Lower lobe of right lung (tissue), 2 donors: Measurements from ENCODE around the gene TSNAX. TPM values are rescaled to one million over a fixed set of nuclear protein-coding genes. Genes with fewer than 3 reads are reported as not detected.
A peak's percentile ranks its signal among the peaks of the same experiment; 100 is the strongest.

Experiments used
- ATAC-seq, 2 donors: fragments of 200-7000 bp; cut with Tn5 transposase; one replicate each; pipeline ENCODE4 v1.9.1; 2020 to 2022; ENCODE audit warnings: mild to moderate bottlenecking in 2 of 2, moderate library complexity in 2 of 2
- DNase-seq: peaks from one replicate; pipeline ENCODE4 v3.0.0-alpha.2; 2020
- H3K27ac ChIP-seq: fragments of 200-600 bp; one replicate; pipeline ENCODE4 v1.8.0; 2022
- H3K27me3 ChIP-seq: fragments of 200-600 bp; one replicate; pipeline ENCODE4 v1.8.0; 2022; ENCODE audit warnings: low read depth
- H3K36me3 ChIP-seq: fragments of 200-600 bp; one replicate; pipeline ENCODE4 v1.8.0; 2022; ENCODE audit warnings: mild to moderate bottlenecking
- H3K4me1 ChIP-seq: fragments of 200-600 bp; one replicate; pipeline ENCODE4 v1.8.0; 2022
- H3K4me3 ChIP-seq: fragments of 200-600 bp; one replicate; pipeline ENCODE4 v1.8.0; 2022; ENCODE audit warnings: mild to moderate bottlenecking
- H3K9me3 ChIP-seq: fragments of 200-600 bp; one replicate; pipeline ENCODE4 v1.8.0; 2022
- intact Hi-C: fragments of 100-400 bp; cut with DNase I; formaldehyde crosslinking; loops from one replicate; pipeline ENCODE4 v1.11.0; 2022
- total RNA-seq: library from RNA; stranded (reverse); fragmentation: NEBNext Ultra II Directional; extraction: Animal tissue kit (Norgen Biotek cat#: 25700); gene quantifications from one replicate; pipeline ENCODE4 v1.2.1, GENCODE V29; 2021
- TF ChIP-seq, protein P1 (sequence below): fragments of 200-600 bp; IDR thresholded peaks from one replicate; pipeline ENCODE4 v1.8.0; 2022; ENCODE audit warnings: antibody characterized with exemption, mild to moderate bottlenecking
- donor health status: DM: no; HTN: yes; CAD: no; lungs with severe emphysema.

TSNAX gene
- total RNA-seq, 1 donor from 2014 or later, result 38.4 TPM

DNA sequence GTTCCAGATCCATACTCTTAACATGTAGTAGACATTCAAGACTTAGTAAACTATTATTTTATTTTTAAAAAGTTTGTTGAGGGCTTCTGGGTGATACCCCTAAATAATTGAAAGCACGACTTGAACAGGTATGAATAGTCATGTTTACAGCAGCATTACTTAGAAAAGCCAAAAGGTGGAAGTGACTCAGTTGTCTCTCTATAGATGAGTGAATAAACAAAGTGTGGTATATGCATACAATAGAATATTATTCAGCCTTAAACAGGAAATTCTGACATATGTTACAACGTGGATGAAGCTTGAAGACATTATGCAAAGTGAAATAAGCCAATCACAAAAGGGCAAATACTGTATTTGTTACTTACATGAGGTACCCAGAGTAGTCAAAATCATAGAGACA is 26.5 kb downstream of the TSNAX start:
- Histone ChIP-seq H3K36me3 (peaks cover 8% of the 10 kb centered on the region), H3K27me3 (no peaks in the 10 kb centered on the region), H3K4me3 (no peak overlapping the region), H3K9me3 (no peaks in the 10 kb centered on the region), H3K27ac (no peak overlapping the region), H3K4me1 (peaks cover 7% of the 10 kb centered on the region)
- TF ChIP-seq, protein P1, sequence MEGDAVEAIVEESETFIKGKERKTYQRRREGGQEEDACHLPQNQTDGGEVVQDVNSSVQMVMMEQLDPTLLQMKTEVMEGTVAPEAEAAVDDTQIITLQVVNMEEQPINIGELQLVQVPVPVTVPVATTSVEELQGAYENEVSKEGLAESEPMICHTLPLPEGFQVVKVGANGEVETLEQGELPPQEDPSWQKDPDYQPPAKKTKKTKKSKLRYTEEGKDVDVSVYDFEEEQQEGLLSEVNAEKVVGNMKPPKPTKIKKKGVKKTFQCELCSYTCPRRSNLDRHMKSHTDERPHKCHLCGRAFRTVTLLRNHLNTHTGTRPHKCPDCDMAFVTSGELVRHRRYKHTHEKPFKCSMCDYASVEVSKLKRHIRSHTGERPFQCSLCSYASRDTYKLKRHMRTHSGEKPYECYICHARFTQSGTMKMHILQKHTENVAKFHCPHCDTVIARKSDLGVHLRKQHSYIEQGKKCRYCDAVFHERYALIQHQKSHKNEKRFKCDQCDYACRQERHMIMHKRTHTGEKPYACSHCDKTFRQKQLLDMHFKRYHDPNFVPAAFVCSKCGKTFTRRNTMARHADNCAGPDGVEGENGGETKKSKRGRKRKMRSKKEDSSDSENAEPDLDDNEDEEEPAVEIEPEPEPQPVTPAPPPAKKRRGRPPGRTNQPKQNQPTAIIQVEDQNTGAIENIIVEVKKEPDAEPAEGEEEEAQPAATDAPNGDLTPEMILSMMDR, result no peak
- intact Hi-C loops, result no loop called here
- ATAC-seq (no peak), DNase-seq (no peak)

DNA sequence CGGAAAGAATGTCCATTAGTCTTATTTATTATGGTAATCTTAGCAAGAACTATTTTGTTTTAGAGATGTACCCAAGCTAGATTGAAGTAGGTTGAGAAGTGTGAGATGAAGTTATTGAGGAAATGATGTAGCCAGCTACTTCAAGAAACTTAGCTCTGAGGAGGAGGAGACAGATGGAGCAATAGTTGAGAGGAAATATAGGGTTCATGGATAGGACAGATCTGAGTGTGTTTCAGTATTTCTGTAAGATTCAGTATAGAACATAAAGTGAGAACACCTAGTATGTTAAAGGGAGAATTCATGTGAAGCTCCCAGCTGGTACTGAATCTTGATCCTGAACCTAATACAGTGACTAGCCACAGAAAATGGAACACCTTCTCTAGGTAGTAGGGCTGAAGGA is 28.9 kb downstream of the TSNAX start:
- intact Hi-C loops, result no loop called here
- H3K27ac ChIP-seq, result no peak overlapping the region
- TF ChIP-seq, protein P1, result no peak
- no peak for DNase-seq
- peaks cover 20% of the 10 kb centered on the region for H3K36me3 ChIP-seq
- H3K27me3 ChIP-seq, result no peaks in the 10 kb centered on the region
- no peak for ATAC-seq
- H3K4me1 ChIP-seq, result peaks cover 7% of the 10 kb centered on the region
- no peak overlapping the region for H3K4me3 ChIP-seq
- no peaks in the 10 kb centered on the region for H3K9me3 ChIP-seq

DNA sequence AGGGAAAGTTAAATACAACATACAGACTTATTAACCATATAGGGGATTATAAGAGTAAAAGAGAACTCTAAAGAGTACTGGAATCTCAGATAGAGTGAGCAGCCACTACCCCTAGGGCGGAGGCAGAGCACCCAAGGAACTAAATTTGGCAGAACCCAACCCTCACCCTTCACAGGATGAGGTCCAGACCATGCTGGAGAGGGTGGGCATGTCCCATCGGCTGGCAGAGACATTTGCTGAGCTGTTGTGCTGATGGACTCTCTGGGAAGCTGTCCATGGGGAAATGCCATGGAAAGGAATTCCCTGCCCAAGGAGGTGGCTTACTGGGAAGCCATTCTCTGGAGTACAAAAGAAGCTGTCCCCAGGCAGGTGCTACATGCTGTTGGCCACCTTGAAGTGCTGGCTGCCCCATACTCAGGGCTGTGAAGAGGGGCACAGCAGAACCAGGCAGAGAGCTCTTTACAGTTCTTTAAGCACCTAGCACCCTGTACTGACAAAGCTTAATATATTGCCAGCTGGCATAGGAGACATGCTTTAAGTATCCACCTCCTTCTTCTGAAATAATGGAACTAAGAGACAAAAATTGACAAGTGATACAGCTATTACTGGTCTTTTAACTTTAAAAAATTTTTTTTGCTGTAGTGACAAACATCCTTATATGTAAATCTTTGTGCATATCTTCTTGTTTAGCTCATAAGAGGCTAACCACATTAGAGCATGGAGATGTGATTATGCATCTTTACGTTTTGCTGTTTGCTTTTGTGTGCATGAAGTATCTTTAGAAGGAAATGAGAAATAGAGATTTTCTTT is 29.6 kb downstream of the TSNAX start:
- no peak overlapping the region for H3K4me3 ChIP-seq
- intact Hi-C loops, result no loop called here
- peak in 1 of 2 donors; percentile 59 for ATAC-seq
- peaks cover 7% of the 10 kb centered on the region for H3K4me1 ChIP-seq
- H3K9me3 ChIP-seq, result no peaks in the 10 kb centered on the region
- H3K27me3 ChIP-seq, result no peaks in the 10 kb centered on the region
- no peak for DNase-seq
- TF ChIP-seq, protein P1, result no peak
- H3K36me3 ChIP-seq, result peaks cover 27% of the 10 kb centered on the region
- no peak overlapping the region for H3K27ac ChIP-seq

DNA sequence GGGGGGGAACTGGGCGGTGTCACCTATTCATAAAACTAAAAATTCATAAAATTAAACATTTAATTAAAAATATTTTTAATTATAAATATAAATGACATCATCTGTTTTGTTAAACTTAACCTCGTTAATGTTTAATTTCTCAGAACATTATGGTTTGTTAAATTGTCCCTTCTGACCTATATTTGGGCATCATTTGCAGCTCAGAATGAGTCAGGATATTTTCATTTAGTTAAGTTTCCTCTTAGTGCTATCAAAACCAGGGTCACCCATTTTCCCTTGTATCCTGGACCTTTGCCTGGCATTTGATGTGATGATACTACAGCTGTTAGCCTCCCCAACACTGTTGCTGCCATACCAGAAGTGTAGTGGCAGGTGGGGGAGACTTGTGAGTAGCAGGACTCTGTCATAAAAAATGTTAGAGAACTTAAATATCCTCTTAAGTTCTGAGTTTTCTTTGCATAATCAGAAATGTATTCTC is 30.3 kb downstream of the TSNAX start:
- DNase-seq (no peak), ATAC-seq (no peak)
- H3K4me1 ChIP-seq, result peaks cover 7% of the 10 kb centered on the region
- H3K27ac ChIP-seq, result no peak overlapping the region
- intact Hi-C loops, result no loop called here
- peaks cover 32% of the 10 kb centered on the region for H3K36me3 ChIP-seq
- H3K27me3 ChIP-seq, result no peaks in the 10 kb centered on the region
- no peak overlapping the region for H3K4me3 ChIP-seq
- TF ChIP-seq, protein P1, result no peak
- no peaks in the 10 kb centered on the region for H3K9me3 ChIP-seq

DNA sequence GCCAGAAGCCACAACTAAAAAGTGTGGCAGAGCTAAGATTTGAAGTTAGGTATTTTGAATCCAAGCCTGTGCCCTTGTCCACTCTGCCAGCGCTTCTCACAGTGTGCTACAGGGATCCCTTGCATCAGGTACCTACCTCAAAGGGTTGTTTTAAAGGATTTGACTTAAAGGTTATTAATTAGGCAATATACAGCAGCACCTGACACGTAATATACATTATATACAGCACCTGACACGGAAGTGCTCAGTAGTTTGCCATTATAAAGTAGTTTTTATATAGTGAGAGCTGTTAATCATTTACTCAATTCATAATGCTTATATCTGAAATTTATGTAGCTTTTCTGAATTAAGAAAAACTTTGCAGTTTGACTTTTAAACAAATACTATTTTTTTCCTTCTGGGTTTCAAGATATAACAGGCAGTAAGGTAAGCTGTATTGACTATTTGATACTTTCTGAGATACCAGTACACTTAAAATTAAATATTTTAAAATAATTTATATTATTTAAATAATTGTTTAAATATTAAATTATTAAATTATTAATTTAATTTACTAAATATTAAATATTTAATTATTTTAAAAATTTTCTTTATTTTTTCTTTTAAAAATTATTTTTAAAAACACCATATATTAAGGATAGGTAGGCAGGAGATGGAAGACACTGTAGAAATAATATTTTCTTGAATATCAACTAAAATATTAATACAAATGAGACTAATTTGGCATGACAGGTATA is 33.3 kb downstream of the TSNAX start:
- DNase-seq, result no peak
- Histone ChIP-seq H3K9me3 (no peaks in the 10 kb centered on the region), H3K4me1 (peaks cover 7% of the 10 kb centered on the region), H3K4me3 (no peak overlapping the region), H3K36me3 (peaks cover 46% of the 10 kb centered on the region), H3K27ac (no peak overlapping the region), H3K27me3 (no peaks in the 10 kb centered on the region)
- intact Hi-C loops, result no loop called here
- TF ChIP-seq, protein P1, result no peak
- no peak for ATAC-seq
